Vagina (tissue), 2 donors: ENCODE results near the gene CHPT1. TPM values are rescaled to one million over a fixed set of nuclear protein-coding genes. Genes with fewer than 3 reads are reported as not detected.

ENCODE experiments used
- DNase-seq, 2 donors: peaks; one replicate each; pipeline ENCODE4 v3.0.0-alpha.2; 2017; ENCODE audit errors: extremely low spot score in 2 of 2
- H3K27ac ChIP-seq: fragments of 200-600 bp; sonication (generic); one replicate; pipeline ENCODE4 v1.5.1; 2019
- H3K27me3 ChIP-seq: fragments of 200-600 bp; sonication (generic); one replicate; pipeline ENCODE4 v1.5.1; 2019
- H3K36me3 ChIP-seq, 2 donors: fragments of 200-600 bp; sonication (generic); one replicate each; pipeline ENCODE4 v1.5.1; 2017 to 2019
- H3K4me1 ChIP-seq: fragments of 200-600 bp; sonication (generic); one replicate; pipeline ENCODE4 v1.5.1; 2019
- H3K4me3 ChIP-seq, 2 donors: fragments of 200-600 bp; sonication (generic); 1 replicate in 1 of 2; 2 replicates in 1 of 2; pipeline ENCODE4 v1.5.1; 2016 to 2019
- H3K9me3 ChIP-seq: fragments of 200-600 bp; sonication (generic); one replicate; pipeline ENCODE4 v1.5.1; 2019
- CTCF ChIP-seq, 3 experiments: fragments of 450-650 bp in 2 of 3; fragments of 200-600 bp in 1 of 3; sonication (generic) in 1 of 3; IDR thresholded peaks; one replicate each; pipeline ENCODE4 v1.5.1; 2017 to 2019; ENCODE audit warnings: antibody characterized with exemption in 3 of 3, mild to moderate bottlenecking in 2 of 3, moderate library complexity in 2 of 3
- POLR2A ChIP-seq, 2 donors: fragments of 450-650 bp; IDR thresholded peaks; one replicate each; pipeline ENCODE4 v1.6.1; 2017; ENCODE audit warnings: antibody characterized with exemption in 2 of 2, mild to moderate bottlenecking in 2 of 2, moderate library complexity in 2 of 2
- POLR2AphosphoS5 ChIP-seq, 2 donors: sonication (generic); formaldehyde crosslinking; IDR thresholded peaks; one replicate each; pipeline ENCODE4 v1.9.0; 2017; ENCODE audit warnings: antibody characterized with exemption in 2 of 2, mild to moderate bottlenecking in 2 of 2, low read depth in 1 of 2; ENCODE audit not compliant: insufficient read depth in 1 of 2
- intact Hi-C: fragments of 100-400 bp; cut with DNase I; formaldehyde crosslinking; loops from one replicate; pipeline ENCODE4 v1.15.1; 2023
- total RNA-seq: library from RNA; depleted of rRNA; stranded (reverse); fragments of >200 nt; gene quantifications from one replicate; pipeline ENCODE4 v1.2.3, GENCODE V29; 2016

Gene CHPT1
- total RNA-seq, 1 donor from 2014 or later, result 84.7 TPM

- H3K27ac ChIP-seq, result no peak overlapping the region
- no peak overlapping the region for H3K4me3 ChIP-seq
- TF ChIP-seq POLR2A (IDR thresholded peaks at IDR 0.05), result no peak
- TF ChIP-seq CTCF (IDR thresholded peaks at IDR 0.05), result no peak
- no peak for TF ChIP-seq POLR2AphosphoS5 (IDR thresholded peaks at IDR 0.05; ENCODE audit: insufficient read depth in 1 of 2, low read depth in 1 of 2)
- intact Hi-C loops, result no loop called here
- no peaks in the 10 kb centered on the region for H3K27me3 ChIP-seq
- no peak for DNase-seq
- peaks cover 5% of the 10 kb centered on the region for H3K4me1 ChIP-seq
- H3K9me3 ChIP-seq, result no peaks in the 10 kb centered on the region
- no peaks in the 10 kb centered on the region for H3K36me3 ChIP-seq
Observed at GRCh38 chr12:101690544-101691098, 6.8 kb upstream of the CHPT1 start.

GRCh38 chr12:101691503-101692096 lies 5.8 kb upstream of the CHPT1 start:
- Histone ChIP-seq H3K27ac (no peak overlapping the region), H3K9me3 (no peaks in the 10 kb centered on the region), H3K4me1 (peaks cover 15% of the 10 kb centered on the region), H3K27me3 (no peaks in the 10 kb centered on the region), H3K4me3 (no peak overlapping the region), H3K36me3 (no peaks in the 10 kb centered on the region)
- no peak for DNase-seq
- TF ChIP-seq CTCF (IDR thresholded peaks at IDR 0.05) (no peak), POLR2AphosphoS5 (IDR thresholded peaks at IDR 0.05; ENCODE audit: insufficient read depth in 1 of 2, low read depth in 1 of 2) (no peak), POLR2A (IDR thresholded peaks at IDR 0.05) (no peak)
- intact Hi-C loops, result no loop called here

GRCh38 chr12:101694297-101694848 lies 3.1 kb upstream of the CHPT1 start:
- H3K27me3 ChIP-seq, result no peaks in the 10 kb centered on the region
- H3K27ac ChIP-seq, result no peak overlapping the region
- no peak for DNase-seq
- no peak overlapping the region for H3K4me3 ChIP-seq
- H3K4me1 ChIP-seq, result peaks cover 28% of the 10 kb centered on the region
- intact Hi-C loops, result no loop called here
- no peaks in the 10 kb centered on the region for H3K9me3 ChIP-seq
- no peak for TF ChIP-seq POLR2AphosphoS5 (IDR thresholded peaks at IDR 0.05; ENCODE audit: insufficient read depth in 1 of 2, low read depth in 1 of 2)
- no peak for TF ChIP-seq CTCF (IDR thresholded peaks at IDR 0.05)
- no peak for TF ChIP-seq POLR2A (IDR thresholded peaks at IDR 0.05)
- no peaks in the 10 kb centered on the region for H3K36me3 ChIP-seq

- H3K4me3 ChIP-seq, result no peak overlapping the region
- intact Hi-C loops, result no loop called here
- no peaks in the 10 kb centered on the region for H3K9me3 ChIP-seq
- peaks cover 34% of the 10 kb centered on the region for H3K4me1 ChIP-seq
- no peak overlapping the region for H3K27ac ChIP-seq
- no peaks in the 10 kb centered on the region for H3K27me3 ChIP-seq
- TF ChIP-seq POLR2AphosphoS5 (IDR thresholded peaks at IDR 0.05; ENCODE audit: insufficient read depth in 1 of 2, low read depth in 1 of 2) (no peak), POLR2A (IDR thresholded peaks at IDR 0.05) (no peak), CTCF (IDR thresholded peaks at IDR 0.05) (no peak)
- DNase-seq, result no peak
- H3K36me3 ChIP-seq, result no peaks in the 10 kb centered on the region
Observed at GRCh38 chr12:101694986-101695385, 2.5 kb upstream of the CHPT1 start.

- TF ChIP-seq POLR2A (IDR thresholded peaks at IDR 0.05) (no peak), CTCF (IDR thresholded peaks at IDR 0.05) (no peak)
- intact Hi-C loops, result no loop called here
- DNase-seq, result no peak
- Histone ChIP-seq H3K9me3 (no peaks in the 10 kb centered on the region), H3K4me3 (no peak overlapping the region), H3K27ac (no peak overlapping the region), H3K27me3 (no peaks in the 10 kb centered on the region), H3K36me3 (no peaks in the 10 kb centered on the region), H3K4me1 (peaks cover 41% of the 10 kb centered on the region)
Observed at GRCh38 chr12:101695706-101696105, 1.7 kb upstream of the CHPT1 start.
